PFSK-1 (cell line): Measurements from ENCODE around the gene MACF1.

Experiments
- FOXP2 ChIP-seq: optimal IDR thresholded peaks from 2 replicates; pipeline ENCODE3; 2011; ENCODE audit warnings: borderline replicate concordance, control low read depth, inconsistent platforms; ENCODE audit not compliant: insufficient read depth; ENCODE audit errors: extremely low read length, extremely low read depth
- POLR2AphosphoS5 ChIP-seq: IDR thresholded peaks from 2 replicates; pipeline ENCODE4 v1.6.1; 2012; ENCODE audit warnings: low read depth, mild to moderate bottlenecking, control low read depth, low read length, moderate library complexity
- TAF1 ChIP-seq: IDR thresholded peaks from 2 replicates; pipeline ENCODE4 v1.6.1; 2012; ENCODE audit warnings: low read length, control low read depth, borderline replicate concordance; ENCODE audit not compliant: insufficient read depth

DNA sequence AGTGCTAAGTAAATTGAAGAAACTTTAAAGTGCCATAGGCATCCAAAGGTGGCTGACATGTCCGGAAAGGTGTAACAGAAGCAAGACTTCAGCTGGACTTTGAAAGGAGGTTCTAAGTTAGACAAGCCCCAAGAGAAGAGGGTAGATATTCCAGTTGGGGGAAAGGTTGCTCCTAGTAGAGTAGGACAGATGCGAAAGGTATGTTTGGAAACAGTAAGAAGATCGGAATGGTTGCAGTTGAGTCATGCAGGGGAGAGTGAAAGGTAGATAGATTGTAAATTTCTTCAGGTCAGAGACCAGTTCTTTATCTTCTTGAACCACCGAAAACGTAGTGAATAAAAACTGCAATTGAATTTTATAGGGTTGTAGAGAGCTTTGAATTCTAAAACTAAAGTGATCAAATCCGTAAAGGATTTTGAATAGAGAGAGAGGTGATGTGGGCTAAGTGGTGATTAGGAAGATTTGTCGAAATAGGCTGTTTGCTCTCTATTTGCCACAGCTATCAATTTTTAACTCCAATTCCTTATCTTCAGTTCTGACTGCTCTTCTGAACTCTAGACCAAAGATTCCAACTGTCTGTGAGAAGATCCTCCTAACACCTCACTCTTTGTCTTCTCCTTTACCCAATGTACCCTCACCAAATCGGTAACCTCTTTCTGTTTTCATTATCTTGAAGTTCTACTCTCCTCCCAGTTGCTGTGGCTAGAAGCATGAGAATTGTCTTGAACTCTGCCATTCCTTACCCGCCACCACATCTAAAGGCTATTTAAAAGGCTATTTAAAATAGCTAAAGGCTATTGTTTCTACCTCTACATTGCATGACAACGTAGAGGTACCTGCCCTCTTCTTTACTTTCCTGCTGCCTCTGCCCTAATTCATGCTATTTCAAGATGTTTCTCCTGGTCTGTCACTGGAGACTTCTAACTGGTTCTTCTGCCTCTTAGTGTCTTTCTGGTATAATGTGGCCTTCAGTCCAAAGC is 16.7 kb downstream of the MACF1 start:
- TF ChIP-seq TAF1 (no peak), POLR2AphosphoS5 (no peak), FOXP2 (no peak)
